ENCODE measurements around the gene MAP3K13.

Gene MAP3K13, protein sequence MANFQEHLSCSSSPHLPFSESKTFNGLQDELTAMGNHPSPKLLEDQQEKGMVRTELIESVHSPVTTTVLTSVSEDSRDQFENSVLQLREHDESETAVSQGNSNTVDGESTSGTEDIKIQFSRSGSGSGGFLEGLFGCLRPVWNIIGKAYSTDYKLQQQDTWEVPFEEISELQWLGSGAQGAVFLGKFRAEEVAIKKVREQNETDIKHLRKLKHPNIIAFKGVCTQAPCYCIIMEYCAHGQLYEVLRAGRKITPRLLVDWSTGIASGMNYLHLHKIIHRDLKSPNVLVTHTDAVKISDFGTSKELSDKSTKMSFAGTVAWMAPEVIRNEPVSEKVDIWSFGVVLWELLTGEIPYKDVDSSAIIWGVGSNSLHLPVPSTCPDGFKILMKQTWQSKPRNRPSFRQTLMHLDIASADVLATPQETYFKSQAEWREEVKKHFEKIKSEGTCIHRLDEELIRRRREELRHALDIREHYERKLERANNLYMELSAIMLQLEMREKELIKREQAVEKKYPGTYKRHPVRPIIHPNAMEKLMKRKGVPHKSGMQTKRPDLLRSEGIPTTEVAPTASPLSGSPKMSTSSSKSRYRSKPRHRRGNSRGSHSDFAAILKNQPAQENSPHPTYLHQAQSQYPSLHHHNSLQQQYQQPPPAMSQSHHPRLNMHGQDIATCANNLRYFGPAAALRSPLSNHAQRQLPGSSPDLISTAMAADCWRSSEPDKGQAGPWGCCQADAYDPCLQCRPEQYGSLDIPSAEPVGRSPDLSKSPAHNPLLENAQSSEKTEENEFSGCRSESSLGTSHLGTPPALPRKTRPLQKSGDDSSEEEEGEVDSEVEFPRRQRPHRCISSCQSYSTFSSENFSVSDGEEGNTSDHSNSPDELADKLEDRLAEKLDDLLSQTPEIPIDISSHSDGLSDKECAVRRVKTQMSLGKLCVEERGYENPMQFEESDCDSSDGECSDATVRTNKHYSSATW
- 5.7 to 11.5 (median 10.1) reads per million in 4 experiments for total RNA-seq

- peak; percentile 3 for DNase-seq
Observed at GRCh38 chr3:185362850-185363661, at the start of gene MAP3K13. Gene MAP3K13, plus strand, starts transcription at chr3:185363136. Its CDS starts 65,446 bp downstream, at chr3:185428582.

- no peak for DNase-seq
Observed at GRCh38 chr3:185313693-185314246, 49.2 kb upstream of the MAP3K13 start.

GRCh38 chr3:185316740-185317412 lies 46.1 kb upstream of the MAP3K13 start:
- no peak for DNase-seq

GRCh38 chr3:185317674-185318073 lies 45.3 kb upstream of the MAP3K13 start:
- no peak for DNase-seq

- no peak for DNase-seq
Observed at GRCh38 chr3:185318141-185318540, 44.8 kb upstream of the MAP3K13 start.

DNA sequence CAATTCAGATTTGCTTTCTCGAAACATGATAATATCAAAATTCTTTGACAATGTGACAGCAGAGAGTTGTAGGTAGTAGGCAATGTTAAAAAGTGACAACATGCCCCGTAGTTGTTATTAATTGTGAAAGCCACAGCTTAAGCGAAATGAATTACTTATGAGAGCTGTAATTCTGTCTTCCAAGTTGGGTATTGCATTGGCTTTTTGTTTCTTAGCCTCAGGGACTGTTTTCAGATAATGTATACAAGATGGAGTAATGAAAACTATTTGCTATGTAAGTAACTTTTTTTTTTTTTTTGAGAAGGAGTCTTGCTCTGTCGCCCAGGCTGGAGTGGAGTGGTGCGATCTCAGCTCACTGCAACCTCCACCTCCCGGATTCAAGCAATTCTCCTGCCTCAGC lies 43.1 kb upstream of the MAP3K13 start:
- DNase-seq, result no peak

GRCh38 chr3:185320949-185321348 lies 42.0 kb upstream of the MAP3K13 start:
- no peak for DNase-seq

DNA sequence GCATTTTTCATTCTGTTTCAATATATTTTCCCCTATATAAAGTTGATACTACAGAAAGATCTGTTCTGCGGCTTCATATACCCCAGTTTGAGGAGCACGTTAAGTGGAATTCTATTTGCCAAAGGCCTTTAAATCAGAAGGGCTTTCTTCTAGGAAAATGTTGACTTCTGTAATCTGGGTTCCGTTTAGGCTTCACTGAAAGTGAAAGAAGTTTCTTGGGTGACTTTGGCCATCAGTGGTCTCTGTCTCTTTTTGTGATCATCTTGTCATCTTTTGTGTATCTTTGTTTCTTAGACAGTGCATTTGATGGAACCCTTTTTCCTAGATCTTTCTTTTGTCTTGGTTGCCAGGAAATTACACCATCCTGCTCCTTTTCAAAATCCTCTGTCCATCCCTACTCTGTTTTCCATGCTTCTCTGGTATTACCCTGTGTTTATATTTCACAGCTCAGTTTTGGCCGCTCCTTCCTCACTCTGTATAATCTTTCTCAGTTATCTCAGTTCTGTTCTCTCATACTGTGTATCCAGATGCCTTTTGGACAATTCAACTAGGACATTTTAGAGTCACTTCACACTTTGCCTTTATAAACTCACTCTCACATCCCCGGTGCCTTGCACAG lies 40.7 kb upstream of the MAP3K13 start:
- DNase-seq, result no peak

- no peak for DNase-seq
Observed at GRCh38 chr3:185325946-185326791, 36.8 kb upstream of the MAP3K13 start.

DNA sequence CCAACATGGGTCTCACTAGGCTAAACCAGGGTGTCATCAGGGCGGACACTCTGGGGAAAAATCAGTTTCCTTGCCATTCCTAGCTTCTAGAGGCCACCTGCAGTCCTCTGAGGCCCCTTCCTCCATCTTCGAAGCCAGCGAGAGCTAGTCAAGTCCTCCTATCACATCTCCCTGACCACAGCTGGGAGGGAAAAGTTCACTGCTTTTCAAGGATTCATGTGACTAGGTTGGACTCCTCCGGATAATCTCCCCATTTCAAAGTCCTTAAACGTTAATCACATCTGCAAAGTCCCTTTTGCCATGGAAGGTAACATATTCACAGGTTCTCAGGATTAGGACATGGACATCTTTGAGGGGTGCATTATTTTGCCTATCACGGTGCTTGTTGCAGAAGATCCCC lies 35.9 kb upstream of the MAP3K13 start:
- no peak for DNase-seq

DNA sequence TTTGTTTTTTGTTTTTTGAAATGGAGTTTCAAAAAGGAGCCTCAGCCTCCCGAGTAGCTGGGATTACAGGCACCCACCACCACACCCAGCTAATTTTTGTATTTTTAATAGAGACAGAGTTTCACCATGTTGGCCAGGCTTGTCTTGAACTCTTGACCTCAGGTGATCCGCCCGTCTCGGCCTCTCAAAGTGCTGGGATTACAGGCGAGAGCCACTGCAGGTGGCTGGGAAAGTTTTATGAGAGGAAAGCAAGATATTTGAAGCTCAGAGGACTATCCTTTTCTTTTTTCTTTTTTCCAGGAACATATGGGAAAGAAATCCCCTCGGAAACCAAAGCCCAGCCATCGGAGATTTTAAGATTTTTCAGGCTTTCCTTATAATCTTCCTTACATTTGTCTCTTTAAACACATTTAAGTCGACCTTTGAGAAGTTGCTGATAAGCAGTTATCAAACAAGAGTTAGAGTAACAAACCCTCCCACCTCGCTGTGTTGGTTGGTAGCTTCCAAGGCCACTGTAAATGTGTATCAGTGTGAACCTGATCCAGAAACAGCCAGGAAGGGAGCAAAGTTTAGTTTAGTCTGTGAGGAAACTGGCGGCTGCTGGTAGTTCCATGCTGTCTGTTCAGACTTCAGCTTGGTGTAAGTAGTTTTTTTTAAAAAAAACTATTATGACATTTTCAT lies 34.5 kb upstream of the MAP3K13 start:
- DNase-seq, result no peak

DNA sequence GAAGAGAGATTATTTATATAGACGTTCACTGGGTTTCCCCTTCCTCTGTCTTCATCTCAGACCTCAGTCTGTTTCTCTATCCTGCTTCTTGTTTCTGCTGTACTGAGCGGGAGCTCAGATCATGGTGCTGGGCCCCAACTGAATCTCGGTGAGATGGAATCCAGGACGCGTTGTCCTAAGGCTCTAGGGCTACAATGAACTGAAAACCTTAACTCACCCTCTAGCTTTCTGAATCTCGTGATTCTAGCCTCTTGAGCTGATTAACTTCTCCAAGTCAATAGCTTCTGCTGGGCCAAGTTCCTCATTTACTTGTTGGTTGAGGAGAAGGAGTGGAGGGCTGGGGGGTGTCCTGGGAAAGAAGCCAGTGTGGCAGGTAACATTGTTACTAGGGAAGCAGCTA lies 32.7 kb upstream of the MAP3K13 start:
- DNase-seq, result no peak

GRCh38 chr3:185330644-185331043 lies 32.3 kb upstream of the MAP3K13 start:
- DNase-seq, result no peak

DNA sequence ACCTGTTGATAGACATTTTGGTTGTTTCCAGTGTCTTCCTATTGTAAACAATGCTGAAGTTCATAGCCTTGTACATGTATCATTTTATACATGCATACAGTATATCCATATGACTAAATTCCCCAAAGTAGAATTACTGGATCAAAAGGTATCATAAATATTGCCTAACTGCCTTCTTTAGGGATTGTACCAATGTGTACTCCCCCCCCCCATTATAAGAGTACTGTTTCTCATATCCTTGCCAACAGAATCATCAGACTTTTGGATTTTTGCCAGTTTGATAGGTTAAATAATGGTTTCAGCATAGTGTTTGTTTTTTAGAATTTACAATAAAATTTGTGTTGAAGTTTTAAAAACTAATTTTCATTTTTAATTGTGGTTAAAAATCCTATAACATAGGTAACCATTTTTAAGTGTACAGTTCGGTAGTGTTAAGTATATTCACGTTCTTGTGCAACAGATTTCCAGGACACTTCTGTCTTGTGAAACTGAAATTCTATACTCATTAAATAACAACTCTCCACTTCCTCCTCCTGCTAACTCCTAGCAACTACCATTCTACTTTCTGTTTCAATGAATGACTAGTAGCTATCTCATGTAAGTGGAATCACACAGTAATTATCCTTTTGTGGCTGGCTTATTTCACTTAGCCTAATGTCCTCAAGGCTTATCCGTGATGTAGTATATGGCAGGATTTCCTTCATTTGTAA lies 30.8 kb upstream of the MAP3K13 start:
- DNase-seq, result no peak

- no peak for DNase-seq
Observed at GRCh38 chr3:185335799-185336198, 27.1 kb upstream of the MAP3K13 start.

DNA sequence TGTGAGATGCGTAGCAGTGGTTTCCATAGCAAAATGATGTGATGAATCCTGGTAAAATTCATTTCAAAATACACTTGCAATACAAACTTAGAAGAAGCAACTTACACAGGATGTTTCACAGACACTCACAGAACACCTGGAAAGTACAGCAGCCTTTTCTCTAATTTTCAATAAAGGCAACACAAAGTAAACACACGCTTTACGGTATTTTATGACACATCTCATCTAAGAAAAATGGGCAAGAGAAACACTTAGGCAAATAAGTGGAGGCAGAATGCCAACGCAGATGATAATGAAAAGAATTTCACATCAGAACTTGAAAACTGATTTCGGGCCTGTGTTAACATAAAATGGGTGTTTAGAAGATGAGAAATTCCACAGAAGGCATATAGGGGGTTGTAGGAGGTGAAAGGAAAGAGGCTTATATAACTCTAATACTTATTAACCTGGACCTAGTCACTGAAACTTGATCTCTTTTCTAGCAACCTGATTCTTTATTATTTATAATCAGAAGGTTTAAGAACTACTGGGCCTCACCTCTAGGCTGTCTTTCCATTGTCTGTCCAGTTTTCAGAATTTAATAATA lies 25.6 kb upstream of the MAP3K13 start:
- DNase-seq, result no peak

DNA sequence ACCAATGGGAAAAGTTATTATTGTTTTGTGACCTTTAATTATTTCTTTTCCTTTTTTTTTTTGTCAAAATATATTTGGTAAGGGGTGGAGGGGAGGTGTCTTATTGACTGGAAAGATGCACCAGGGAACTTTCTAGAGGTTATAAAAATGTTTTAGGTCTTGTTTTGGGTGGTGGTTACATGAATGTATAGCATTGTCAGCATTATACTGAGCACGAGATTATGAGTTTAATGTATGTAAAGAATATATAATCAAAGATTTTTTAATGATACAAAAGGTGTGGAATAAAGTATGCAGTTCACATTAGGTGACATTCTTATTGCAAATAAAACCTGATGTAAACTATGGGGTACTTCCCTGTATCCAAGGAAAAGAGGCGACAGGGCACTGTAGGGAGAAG lies 23.0 kb upstream of the MAP3K13 start:
- no peak for DNase-seq

DNA sequence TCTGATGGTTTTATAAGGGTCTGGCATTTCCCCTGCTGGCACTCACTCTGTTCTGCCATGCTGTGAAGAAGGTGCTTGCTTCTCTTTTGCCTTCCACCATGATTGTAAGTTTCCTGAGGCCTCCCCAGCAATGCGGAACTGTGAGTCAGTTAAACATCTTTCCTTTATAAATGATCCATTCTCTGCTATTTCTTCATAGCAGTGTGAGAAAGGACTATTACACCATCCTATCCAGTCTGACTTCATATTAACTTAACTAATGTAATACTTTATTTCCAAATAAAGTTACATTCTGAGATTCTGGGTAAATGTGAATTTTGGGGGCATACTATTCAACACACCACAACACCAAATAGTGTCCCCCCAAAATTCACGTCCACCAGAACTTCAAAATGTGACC lies 22.2 kb upstream of the MAP3K13 start:
- DNase-seq, result no peak

All from effector CD8-positive, alpha-beta T cell (primary cell).